HG03103 (cell line): ENCODE data around the gene LRRIQ3.
A peak's percentile ranks its signal among the peaks of the same experiment; 100 is the strongest.
"Not testable (repeated sequence)": the region's sequence is repeated elsewhere in the genome, so short reads cannot be mapped to it uniquely, and the experiment has no call there.

ENCODE experiments used
- ATAC-seq: cut with Tn5 transposase; IDR thresholded peaks from one replicate; pipeline ENCODE4 v1.9.1; 2021; ENCODE audit warnings: low read depth; ENCODE audit not compliant: unreplicated experiment

LRRIQ3 gene

GRCh38 chr1:74197657-74198552 is at the start of gene LRRIQ3, which contains the start of gene FPGT:
Gene LRRIQ3, minus strand, starts transcription at chr1:74198176. Its CDS starts 14,492 bp downstream, at chr1:74183684.
Gene FPGT, plus strand, starts transcription at chr1:74198242. Its CDS starts 37 bp downstream, at chr1:74198279.
- peak; percentile 92 for ATAC-seq

- ATAC-seq, result no peak
Observed at GRCh38 chr1:74246315-74246714, 48.3 kb upstream of the LRRIQ3 start.

GRCh38 chr1:74245168-74245772 is 47.3 kb upstream of the LRRIQ3 start:
- ATAC-seq, result no peak

- no peak for ATAC-seq
Observed at GRCh38 chr1:74237787-74238186, 39.8 kb upstream of the LRRIQ3 start.

- no peak for ATAC-seq
Observed at GRCh38 chr1:74237035-74237434, 39.1 kb upstream of the LRRIQ3 start.

- no peak for ATAC-seq
Observed at GRCh38 chr1:74236440-74236839, 38.5 kb upstream of the LRRIQ3 start.

- no peak for ATAC-seq
Observed at GRCh38 chr1:74235153-74235552, 37.2 kb upstream of the LRRIQ3 start, which contains the start of gene TNNI3K. Gene TNNI3K, plus strand, starts transcription at chr1:74235387. Its CDS starts 65 bp downstream, at chr1:74235452.

- no peak for ATAC-seq
Observed at GRCh38 chr1:74223453-74223852, 25.5 kb upstream of the LRRIQ3 start.

- no peak for ATAC-seq
Observed at GRCh38 chr1:74222701-74223100, 24.7 kb upstream of the LRRIQ3 start.

GRCh38 chr1:74215229-74215628 is 17.3 kb upstream of the LRRIQ3 start:
- ATAC-seq, result no peak

GRCh38 chr1:74205266-74205665 is 7.3 kb upstream of the LRRIQ3 start:
- no peak for ATAC-seq

- ATAC-seq, result no peak
Observed at GRCh38 chr1:74199504-74199903, 1.5 kb upstream of the LRRIQ3 start.

GRCh38 chr1:74197255-74197654 is 721 bp downstream of the LRRIQ3 start:
- ATAC-seq, result no peak

- ATAC-seq, result no peak
Observed at GRCh38 chr1:74195339-74195738, 2.6 kb downstream of the LRRIQ3 start.

- no peak for ATAC-seq
Observed at GRCh38 chr1:74193908-74194307, 4.1 kb downstream of the LRRIQ3 start.

- no peak for ATAC-seq
Observed at GRCh38 chr1:74180490-74180889, 17.5 kb downstream of the LRRIQ3 start.

GRCh38 chr1:74174423-74174822 is 23.6 kb downstream of the LRRIQ3 start:
- ATAC-seq, result not testable (repeated sequence)

GRCh38 chr1:74162333-74162732 is 35.6 kb downstream of the LRRIQ3 start:
- ATAC-seq, result no peak

GRCh38 chr1:74161497-74161896 is 36.5 kb downstream of the LRRIQ3 start:
- ATAC-seq, result no peak

- ATAC-seq, result no peak
Observed at GRCh38 chr1:74160046-74160445, 37.9 kb downstream of the LRRIQ3 start.

GRCh38 chr1:74145086-74145485 is 52.9 kb downstream of the LRRIQ3 start:
- ATAC-seq, result no peak

- not testable (repeated sequence) for ATAC-seq
Observed at GRCh38 chr1:74117370-74117769, 80.6 kb downstream of the LRRIQ3 start.
